Measurements from ENCODE around the gene CIAO2A.

Gene CIAO2A

GRCh38 chr15:64046421-64047153 is 47.1 kb downstream of the CIAO2A start, which contains the start of gene DAPK2:
Gene DAPK2, minus strand, starts transcription at chr15:64046485. Its CDS starts 6,224 bp downstream, at chr15:64040261.
- no peak for TF ChIP-seq Cebpa-rat (IDR thresholded peaks at IDR 0.05)
- peaks cover 27 to 56% (median 39%) of the 10 kb centered on the region in 10 experiments for H3K4me1 ChIP-seq
- peaks cover 0 to 51% (median 0%) of the 10 kb centered on the region in 11 experiments; a peak in 6 of 22 replicates for H4K20me1 ChIP-seq
- peak within 1 kb of the TSS in 9 of 11 experiments; percentile 31 to 64 (median 50); a peak in 16 of 22 replicates for H3K9ac ChIP-seq
- no peaks in the 10 kb centered on the region for H3K9me3 ChIP-seq (replicated peaks in 1 of 11)
- no peak within 1 kb of the TSS for H3K27ac ChIP-seq
- H3K27me3 ChIP-seq: peaks cover 23 to 82% (median 32%) of the 10 kb centered on the region in 11 experiments
- H3K4me3 ChIP-seq: peak within 1 kb of the TSS; percentile 51 to 69 (median 58)
- peak within 1 kb of the TSS; percentile 79 to 90 (median 85) for H3K4me2 ChIP-seq
- no peaks in the 10 kb centered on the region for H3K36me3 ChIP-seq

- peak overlapping the region; percentile 79 to 90 (median 85) for H3K4me2 ChIP-seq
- no peak for TF ChIP-seq Cebpa-rat (IDR thresholded peaks at IDR 0.05)
- H3K36me3 ChIP-seq: no peaks in the 10 kb centered on the region
- H3K27me3 ChIP-seq: peaks cover 23 to 75% (median 32%) of the 10 kb centered on the region in 11 experiments
- peak overlapping the region in 9 of 11 experiments; percentile 31 to 64 (median 50); a peak in 16 of 22 replicates for H3K9ac ChIP-seq
- H3K4me3 ChIP-seq: peak overlapping the region; percentile 51 to 69 (median 58)
- peaks cover 26 to 55% (median 38%) of the 10 kb centered on the region in 10 experiments for H3K4me1 ChIP-seq
- no peaks in the 10 kb centered on the region for H3K9me3 ChIP-seq (replicated peaks in 1 of 11)
- no peak overlapping the region for H3K27ac ChIP-seq
- peaks cover 0 to 51% (median 0%) of the 10 kb centered on the region in 11 experiments; a peak in 6 of 22 replicates for H4K20me1 ChIP-seq
Measured at GRCh38 chr15:64045774-64046420, 47.7 kb downstream of the CIAO2A start.

- H3K4me3 ChIP-seq: no peak overlapping the region
- H3K4me2 ChIP-seq: peak overlapping the region in 10 of 11 experiments; percentile 7 to 90 (median 82); a peak in 16 of 22 replicates
- H3K9ac ChIP-seq: no peak overlapping the region
- no peaks in the 10 kb centered on the region for H3K9me3 ChIP-seq (replicated peaks in 1 of 11)
- TF ChIP-seq Cebpa-rat (IDR thresholded peaks at IDR 0.05): no peak
- H3K36me3 ChIP-seq: no peaks in the 10 kb centered on the region
- peaks cover 23 to 67% (median 32%) of the 10 kb centered on the region in 11 experiments for H3K27me3 ChIP-seq
- H3K4me1 ChIP-seq: peaks cover 18 to 47% (median 30%) of the 10 kb centered on the region in 10 experiments
- no peak overlapping the region for H3K27ac ChIP-seq
- H4K20me1 ChIP-seq: peaks cover 0 to 47% (median 0%) of the 10 kb centered on the region in 11 experiments; a peak in 6 of 22 replicates
Measured at GRCh38 chr15:64045101-64045435, 48.6 kb downstream of the CIAO2A start.

- H3K36me3 ChIP-seq: no peaks in the 10 kb centered on the region
- H3K9me3 ChIP-seq (replicated peaks in 1 of 11): no peaks in the 10 kb centered on the region
- TF ChIP-seq Cebpa-rat (IDR thresholded peaks at IDR 0.05): no peak
- H3K4me3 ChIP-seq: no peak overlapping the region
- H3K4me2 ChIP-seq: peak overlapping the region in 10 of 11 experiments; percentile 7 to 90 (median 82); a peak in 16 of 22 replicates
- no peak overlapping the region for H3K9ac ChIP-seq
- H3K4me1 ChIP-seq: peaks cover 14 to 46% (median 27%) of the 10 kb centered on the region in 10 experiments; a peak in 18 of 20 replicates
- H4K20me1 ChIP-seq: peaks cover 0 to 42% (median 0%) of the 10 kb centered on the region in 11 experiments; a peak in 6 of 22 replicates
- peaks cover 23 to 61% (median 32%) of the 10 kb centered on the region in 11 experiments for H3K27me3 ChIP-seq
- no peak overlapping the region for H3K27ac ChIP-seq
Measured at GRCh38 chr15:64044300-64045100, 49.1 kb downstream of the CIAO2A start.

GRCh38 chr15:64038878-64039610 is 54.6 kb downstream of the CIAO2A start:
- Histone ChIP-seq H3K4me1 (peaks cover 0 to 17% (median 2%) of the 10 kb centered on the region in 10 experiments; a peak in 9 of 20 replicates), H3K27me3 (0 out of 22 replicates have a peak, but pooled peaks cover 0 to 12% (median 0%) of the 10 kb centered on the region in 11 experiments), H4K20me1 (peaks cover 0 to 1% (median 0%) of the 10 kb centered on the region in 11 experiments; a peak in 1 of 22 replicates), H3K9me3 (replicated peaks in 1 of 11) (no peaks in the 10 kb centered on the region), H3K4me2 (peak overlapping the region in 2 of 11 experiments; percentile 9 to 25; a peak in 1 of 22 replicates), H3K36me3 (no peaks in the 10 kb centered on the region), H3K9ac (no peak overlapping the region), H3K4me3 (no peak overlapping the region), H3K27ac (no peak overlapping the region)
- TF ChIP-seq Cebpa-rat (IDR thresholded peaks at IDR 0.05): no peak

GRCh38 chr15:64037966-64038365 is 55.7 kb downstream of the CIAO2A start:
- no peak for TF ChIP-seq Cebpa-rat (IDR thresholded peaks at IDR 0.05)
- H3K4me2 ChIP-seq: peak overlapping the region in 3 of 11 experiments; percentile 18 to 42 (median 24); a peak in 5 of 22 replicates

GRCh38 chr15:64037116-64037515 is 56.5 kb downstream of the CIAO2A start:
- TF ChIP-seq Cebpa-rat (IDR thresholded peaks at IDR 0.05): no peak
- Histone ChIP-seq H3K27ac (no peak overlapping the region), H4K20me1 (no peaks in the 10 kb centered on the region), H3K9me3 (replicated peaks in 1 of 11) (no peaks in the 10 kb centered on the region), H3K27me3 (0 out of 22 replicates have a peak, but pooled peaks cover 0 to 4% (median 0%) of the 10 kb centered on the region in 11 experiments), H3K4me3 (no peak overlapping the region), H3K4me1 (peaks cover 8 to 17% (median 11%) of the 10 kb centered on the region in 10 experiments; a peak in 14 of 20 replicates), H3K9ac (no peak overlapping the region), H3K4me2 (peak overlapping the region in 2 of 11 experiments; percentile 24 to 42; a peak in 3 of 22 replicates), H3K36me3 (no peaks in the 10 kb centered on the region)

More at GRCh38 chr15:64037966-64038365, 55.7 kb downstream of the CIAO2A start:
- Histone ChIP-seq H3K4me3 (no peak overlapping the region), H3K36me3 (no peaks in the 10 kb centered on the region), H3K9me3 (replicated peaks in 1 of 11) (no peaks in the 10 kb centered on the region), H3K27ac (no peak overlapping the region), H3K27me3 (0 out of 22 replicates have a peak, but pooled peaks cover 0 to 10% (median 0%) of the 10 kb centered on the region in 11 experiments), H3K4me1 (peaks cover under 1 to 17% (median 4%) of the 10 kb centered on the region in 10 experiments; a peak in 11 of 20 replicates), H4K20me1 (no peaks in the 10 kb centered on the region), H3K9ac (no peak overlapping the region)

GRCh38 chr15:64035525-64035924 is 58.1 kb downstream of the CIAO2A start:
- Histone ChIP-seq H3K4me1 (peaks cover 8 to 17% (median 12%) of the 10 kb centered on the region in 10 experiments; a peak in 14 of 20 replicates), H3K4me2 (no peak overlapping the region), H4K20me1 (no peaks in the 10 kb centered on the region), H3K9me3 (replicated peaks in 1 of 11) (no peaks in the 10 kb centered on the region), H3K27ac (no peak overlapping the region), H3K27me3 (0 out of 22 replicates have a peak, but pooled peaks cover 0 to 4% (median 0%) of the 10 kb centered on the region in 11 experiments), H3K4me3 (no peak overlapping the region), H3K9ac (no peak overlapping the region), H3K36me3 (no peaks in the 10 kb centered on the region)
- no peak for TF ChIP-seq Cebpa-rat (IDR thresholded peaks at IDR 0.05)

Measured in BLaER1 treated with 17β-estradiol and CSF1 and Interleukin-3, amounts not matched to agents 10 nM and 100 nM (cell line).